Transverse colon (tissue), 4 donors: ENCODE results near the gene TRIP12.

Experiments
- EP300 ChIP-seq: sonication (generic); formaldehyde crosslinking; IDR thresholded peaks from one replicate; pipeline ENCODE4 v1.6.1; 2017; ENCODE audit warnings: antibody characterized with exemption, low read depth
- POLR2A ChIP-seq: fragments of 450-650 bp; IDR thresholded peaks from one replicate; pipeline ENCODE4 v1.6.1; 2016; ENCODE audit warnings: antibody characterized with exemption, mild to moderate bottlenecking, moderate library complexity
- POLR2AphosphoS5 ChIP-seq, 3 donors: sonication (generic); formaldehyde crosslinking; IDR thresholded peaks; one replicate each; pipeline ENCODE4 v1.6.1; 2016; ENCODE audit warnings: antibody characterized with exemption in 3 of 3
- TF ChIP-seq, protein P1 (sequence below), 5 experiments: fragments of 200-600 bp in 3 of 5; fragments of 450-650 bp in 2 of 5; sonication (generic) in 3 of 5; IDR thresholded peaks; 1 replicate in 2 of 5; 2 replicates in 3 of 5; pipeline ENCODE4 v1.5.1; 2016 to 2017; ENCODE audit warnings: antibody characterized with exemption in 5 of 5, inconsistent platforms in 3 of 5, mild to moderate bottlenecking in 2 of 5, moderate library complexity in 1 of 5

DNA sequence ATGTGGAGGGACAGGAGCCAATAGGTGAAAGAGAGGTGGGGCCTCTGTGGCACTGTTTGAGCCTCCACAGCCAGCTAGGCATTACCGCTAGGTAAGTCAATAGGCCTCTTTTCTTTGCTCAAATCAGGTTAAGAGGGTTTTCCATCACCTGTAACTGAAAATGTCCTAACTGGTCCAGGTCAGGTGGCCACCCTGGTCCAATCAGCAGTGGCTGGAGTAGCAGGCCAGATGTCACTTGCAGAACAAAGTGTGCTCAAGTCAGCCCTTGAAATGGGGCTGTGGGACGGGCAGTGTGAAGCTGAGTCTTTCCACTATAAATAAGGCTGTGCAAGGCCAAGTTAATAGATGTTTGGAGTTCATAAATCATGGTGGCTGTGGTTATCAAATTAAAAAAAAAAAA, 21.4 kb upstream of the TRIP12 start:
- TF ChIP-seq, protein P1, sequence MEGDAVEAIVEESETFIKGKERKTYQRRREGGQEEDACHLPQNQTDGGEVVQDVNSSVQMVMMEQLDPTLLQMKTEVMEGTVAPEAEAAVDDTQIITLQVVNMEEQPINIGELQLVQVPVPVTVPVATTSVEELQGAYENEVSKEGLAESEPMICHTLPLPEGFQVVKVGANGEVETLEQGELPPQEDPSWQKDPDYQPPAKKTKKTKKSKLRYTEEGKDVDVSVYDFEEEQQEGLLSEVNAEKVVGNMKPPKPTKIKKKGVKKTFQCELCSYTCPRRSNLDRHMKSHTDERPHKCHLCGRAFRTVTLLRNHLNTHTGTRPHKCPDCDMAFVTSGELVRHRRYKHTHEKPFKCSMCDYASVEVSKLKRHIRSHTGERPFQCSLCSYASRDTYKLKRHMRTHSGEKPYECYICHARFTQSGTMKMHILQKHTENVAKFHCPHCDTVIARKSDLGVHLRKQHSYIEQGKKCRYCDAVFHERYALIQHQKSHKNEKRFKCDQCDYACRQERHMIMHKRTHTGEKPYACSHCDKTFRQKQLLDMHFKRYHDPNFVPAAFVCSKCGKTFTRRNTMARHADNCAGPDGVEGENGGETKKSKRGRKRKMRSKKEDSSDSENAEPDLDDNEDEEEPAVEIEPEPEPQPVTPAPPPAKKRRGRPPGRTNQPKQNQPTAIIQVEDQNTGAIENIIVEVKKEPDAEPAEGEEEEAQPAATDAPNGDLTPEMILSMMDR (IDR thresholded peaks at IDR 0.05), result no peak
- TF ChIP-seq POLR2A, result no peak
- no peak for TF ChIP-seq POLR2AphosphoS5 (IDR thresholded peaks at IDR 0.05)
- no peak for TF ChIP-seq EP300
